HFFc6 (cell line): ENCODE results near the gene B3GNT4. TPM values are rescaled to one million over a fixed set of nuclear protein-coding genes. Genes with fewer than 3 reads are reported as not detected.

ENCODE experiments used
- DNase-seq: peaks from one replicate; pipeline ENCODE4 v3.0.0-alpha.2; 2018
- H3K27ac Mint-ChIP-seq: 2 replicates; pipeline ENCODE4 v1.8.0; 2020; ENCODE audit warnings: mild to moderate bottlenecking, mixed read lengths
- H3K27me3 Mint-ChIP-seq: 2 replicates; pipeline ENCODE4 v1.8.0; 2021; ENCODE audit warnings: mild to moderate bottlenecking, moderate library complexity, mixed read lengths; ENCODE audit not compliant: insufficient read depth
- H3K36me3 Mint-ChIP-seq: 2 replicates; pipeline ENCODE4 v1.8.0; 2021; ENCODE audit warnings: low read depth, mixed read lengths
- H3K4me1 Mint-ChIP-seq: 2 replicates; pipeline ENCODE4 v1.8.0; 2020; ENCODE audit warnings: low read depth, mixed read lengths
- H3K4me3 Mint-ChIP-seq: 2 replicates; pipeline ENCODE4 v1.8.0; 2020; ENCODE audit warnings: mild to moderate bottlenecking, moderate library complexity, mixed read lengths
- H3K9me3 Mint-ChIP-seq: 2 replicates; pipeline ENCODE4 v1.8.0; 2020; ENCODE audit warnings: mild to moderate bottlenecking, mixed read lengths
- CTCF ChIP-seq: fragments of 200-600 bp; sonication (generic); IDR thresholded peaks from 2 replicates; pipeline ENCODE4 v1.5.0; 2021; ENCODE audit warnings: antibody characterized with exemption, mild to moderate bottlenecking
- total RNA-seq, 6 experiments: library from RNA; stranded (reverse); fragmentation: NEBNext Ultra II Directional; extraction: Animal tissue kit (Norgen Biotek cat#: 25700); gene quantifications; 2 replicates in 1 of 6; 3 replicates in 5 of 6; pipeline ENCODE4 v1.2.3, GENCODE V29; 2021

Gene B3GNT4
- total RNA-seq, 6 experiments from 2014 or later = 0.13 to 0.14 TPM; not detected in 4

GRCh38 chr12:122183588-122183940 lies 19.9 kb upstream of the B3GNT4 start:
- Mint-ChIP-seq H3K9me3 (no peaks in the 10 kb centered on the region), H3K4me3 (0 out of 2 replicates have a peak overlapping the region, but pooled peaks have one; percentile 32), H3K36me3 (no peaks in the 10 kb centered on the region), H3K4me1 (peaks cover 13% of the 10 kb centered on the region), H3K27me3 (peaks cover 5% of the 10 kb centered on the region; the same call in 1 of the 2 replicates), H3K27ac (no peak overlapping the region)
- no peak for TF ChIP-seq CTCF
- no peak for DNase-seq

- Mint-ChIP-seq H3K4me3 (no peak overlapping the region), H3K27ac (no peak overlapping the region), H3K27me3 (peaks cover 4% of the 10 kb centered on the region; the same call in 1 of the 2 replicates), H3K36me3 (no peaks in the 10 kb centered on the region), H3K9me3 (no peaks in the 10 kb centered on the region), H3K4me1 (peaks cover 13% of the 10 kb centered on the region)
- no peak for DNase-seq
- no peak for TF ChIP-seq CTCF
Observed at GRCh38 chr12:122184517-122184916, 19.0 kb upstream of the B3GNT4 start.

GRCh38 chr12:122185079-122185478 lies 18.4 kb upstream of the B3GNT4 start:
- Mint-ChIP-seq H3K4me1 (peaks cover 9% of the 10 kb centered on the region), H3K36me3 (no peaks in the 10 kb centered on the region), H3K27ac (no peak overlapping the region), H3K4me3 (no peak overlapping the region), H3K27me3 (peaks cover 4% of the 10 kb centered on the region; the same call in 1 of the 2 replicates), H3K9me3 (no peaks in the 10 kb centered on the region)
- no peak for TF ChIP-seq CTCF
- DNase-seq = no peak

- Mint-ChIP-seq H3K27ac (no peak overlapping the region), H3K9me3 (no peaks in the 10 kb centered on the region), H3K4me3 (no peak overlapping the region), H3K36me3 (no peaks in the 10 kb centered on the region), H3K4me1 (peaks cover 4% of the 10 kb centered on the region), H3K27me3 (peaks cover 4% of the 10 kb centered on the region; the same call in 1 of the 2 replicates)
- DNase-seq = no peak
- no peak for TF ChIP-seq CTCF
Observed at GRCh38 chr12:122185494-122186082, 17.9 kb upstream of the B3GNT4 start.

GRCh38 chr12:122187466-122187865 lies 16.0 kb upstream of the B3GNT4 start:
- Mint-ChIP-seq H3K9me3 (no peaks in the 10 kb centered on the region), H3K4me1 (no peaks in the 10 kb centered on the region), H3K27ac (no peak overlapping the region), H3K4me3 (no peak overlapping the region), H3K27me3 (peaks cover 19% of the 10 kb centered on the region), H3K36me3 (no peaks in the 10 kb centered on the region)
- TF ChIP-seq CTCF = no peak
- DNase-seq = no peak
